Activated CD4-positive, alpha-beta T cell treated with anti-CD3 and anti-CD28 coated beads for 1 hour (primary cell): ENCODE results near the gene RICTOR.

ENCODE experiments used
- DNase-seq: peaks from one replicate; pipeline ENCODE4 v3.0.0-alpha.2; 2020

The RICTOR gene, protein sequence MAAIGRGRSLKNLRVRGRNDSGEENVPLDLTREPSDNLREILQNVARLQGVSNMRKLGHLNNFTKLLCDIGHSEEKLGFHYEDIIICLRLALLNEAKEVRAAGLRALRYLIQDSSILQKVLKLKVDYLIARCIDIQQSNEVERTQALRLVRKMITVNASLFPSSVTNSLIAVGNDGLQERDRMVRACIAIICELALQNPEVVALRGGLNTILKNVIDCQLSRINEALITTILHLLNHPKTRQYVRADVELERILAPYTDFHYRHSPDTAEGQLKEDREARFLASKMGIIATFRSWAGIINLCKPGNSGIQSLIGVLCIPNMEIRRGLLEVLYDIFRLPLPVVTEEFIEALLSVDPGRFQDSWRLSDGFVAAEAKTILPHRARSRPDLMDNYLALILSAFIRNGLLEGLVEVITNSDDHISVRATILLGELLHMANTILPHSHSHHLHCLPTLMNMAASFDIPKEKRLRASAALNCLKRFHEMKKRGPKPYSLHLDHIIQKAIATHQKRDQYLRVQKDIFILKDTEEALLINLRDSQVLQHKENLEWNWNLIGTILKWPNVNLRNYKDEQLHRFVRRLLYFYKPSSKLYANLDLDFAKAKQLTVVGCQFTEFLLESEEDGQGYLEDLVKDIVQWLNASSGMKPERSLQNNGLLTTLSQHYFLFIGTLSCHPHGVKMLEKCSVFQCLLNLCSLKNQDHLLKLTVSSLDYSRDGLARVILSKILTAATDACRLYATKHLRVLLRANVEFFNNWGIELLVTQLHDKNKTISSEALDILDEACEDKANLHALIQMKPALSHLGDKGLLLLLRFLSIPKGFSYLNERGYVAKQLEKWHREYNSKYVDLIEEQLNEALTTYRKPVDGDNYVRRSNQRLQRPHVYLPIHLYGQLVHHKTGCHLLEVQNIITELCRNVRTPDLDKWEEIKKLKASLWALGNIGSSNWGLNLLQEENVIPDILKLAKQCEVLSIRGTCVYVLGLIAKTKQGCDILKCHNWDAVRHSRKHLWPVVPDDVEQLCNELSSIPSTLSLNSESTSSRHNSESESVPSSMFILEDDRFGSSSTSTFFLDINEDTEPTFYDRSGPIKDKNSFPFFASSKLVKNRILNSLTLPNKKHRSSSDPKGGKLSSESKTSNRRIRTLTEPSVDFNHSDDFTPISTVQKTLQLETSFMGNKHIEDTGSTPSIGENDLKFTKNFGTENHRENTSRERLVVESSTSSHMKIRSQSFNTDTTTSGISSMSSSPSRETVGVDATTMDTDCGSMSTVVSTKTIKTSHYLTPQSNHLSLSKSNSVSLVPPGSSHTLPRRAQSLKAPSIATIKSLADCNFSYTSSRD (N-terminal part only)

DNA sequence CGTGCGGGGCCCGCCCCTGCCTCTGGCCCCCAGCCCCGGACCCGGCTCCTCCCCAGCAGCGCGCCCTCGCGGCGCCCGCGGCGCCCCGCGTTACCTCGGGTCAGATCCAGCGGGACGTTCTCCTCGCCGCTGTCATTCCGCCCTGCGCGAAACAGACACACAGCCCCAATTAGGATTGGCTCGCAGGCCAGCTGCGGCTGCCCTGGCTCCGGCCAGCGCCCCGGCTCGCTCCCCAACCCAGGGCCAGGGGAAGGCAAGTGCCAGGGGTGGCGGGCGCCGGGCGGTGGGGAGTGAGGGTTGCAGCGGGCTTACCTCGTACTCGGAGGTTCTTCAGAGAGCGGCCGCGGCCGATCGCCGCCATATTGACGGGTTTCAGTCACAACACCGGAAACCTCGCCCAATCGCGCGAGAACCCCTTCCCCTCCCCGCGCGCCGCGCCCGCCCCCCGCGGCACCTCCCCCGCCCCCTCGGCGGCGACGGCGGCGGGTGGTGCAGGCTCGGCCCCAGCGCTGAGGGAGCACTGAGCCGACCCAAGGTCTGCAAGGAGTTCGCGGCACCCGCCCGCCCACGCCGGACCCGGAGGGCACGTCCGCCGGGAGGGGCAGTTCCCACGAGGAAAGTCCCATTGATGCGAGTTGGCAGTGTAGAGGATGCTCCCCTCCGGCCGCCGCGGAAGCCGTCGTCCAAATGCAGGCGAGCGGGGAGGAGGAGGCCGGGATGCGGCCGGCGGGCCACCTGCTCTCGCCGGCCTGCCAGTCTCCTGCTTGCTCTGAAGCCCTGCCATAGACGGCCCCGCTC is at the start of gene RICTOR:
Gene RICTOR, minus strand, starts transcription at position 383 of the 798 bp plus-strand sequence. Its CDS starts 22 bp downstream, at position 361.
- peak; percentile 87 for DNase-seq

DNA sequence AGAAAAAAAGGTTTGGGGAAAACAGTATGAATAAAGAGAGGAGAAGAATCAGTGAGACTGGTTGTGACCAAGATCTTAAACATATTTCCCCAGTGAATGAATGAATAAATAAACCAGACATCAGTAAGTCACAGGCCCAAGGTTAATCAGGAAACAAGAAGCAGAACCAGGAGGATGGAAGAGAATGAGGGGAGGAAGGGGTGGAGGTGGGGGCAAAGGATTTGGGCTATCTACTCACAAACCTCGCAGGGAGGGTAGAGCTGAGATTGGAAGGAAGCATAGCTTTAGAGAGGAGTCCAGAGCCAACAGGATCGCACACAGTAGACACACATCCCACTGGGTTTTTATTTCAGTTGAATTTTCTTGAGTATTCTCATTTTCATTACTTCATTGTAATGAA is 47.7 kb upstream of the RICTOR start:
- no peak for DNase-seq

DNA sequence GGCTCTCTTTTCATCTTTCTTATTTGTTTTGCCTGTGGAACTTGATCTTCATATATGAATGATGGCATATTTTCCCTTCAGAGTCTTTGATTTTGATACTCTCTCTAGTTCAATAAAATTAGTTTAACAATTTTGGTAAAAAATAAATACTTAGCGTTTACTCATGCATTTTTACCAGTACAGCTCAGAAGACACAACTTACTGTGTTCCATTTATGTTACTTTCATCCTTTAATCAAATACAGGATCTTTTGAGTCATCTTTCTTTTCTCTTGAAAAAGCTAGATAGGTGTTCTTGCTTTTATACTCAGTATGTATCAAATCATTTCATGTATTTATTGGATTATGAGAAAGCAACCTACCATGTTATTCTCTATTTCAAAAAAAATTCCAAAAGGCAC is 47.1 kb upstream of the RICTOR start:
- DNase-seq: no peak

DNA sequence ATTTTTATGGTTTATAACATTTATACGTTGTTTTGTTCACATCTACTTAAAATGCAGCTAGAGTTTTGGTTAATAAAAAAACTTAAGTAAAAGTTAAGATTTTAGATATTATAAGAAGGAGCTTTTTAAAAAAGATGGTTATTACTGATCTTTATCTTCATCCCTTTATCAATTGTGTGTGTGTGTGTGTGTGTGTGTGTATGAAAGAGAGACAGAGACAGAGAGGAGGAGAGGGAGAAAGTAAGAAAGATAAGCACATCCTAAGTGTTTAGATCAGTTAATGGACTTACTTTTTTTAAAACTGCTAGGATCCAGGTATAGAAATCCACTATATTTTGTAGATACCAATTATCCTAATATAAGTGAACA is 45.8 kb upstream of the RICTOR start:
- no peak for DNase-seq

DNA sequence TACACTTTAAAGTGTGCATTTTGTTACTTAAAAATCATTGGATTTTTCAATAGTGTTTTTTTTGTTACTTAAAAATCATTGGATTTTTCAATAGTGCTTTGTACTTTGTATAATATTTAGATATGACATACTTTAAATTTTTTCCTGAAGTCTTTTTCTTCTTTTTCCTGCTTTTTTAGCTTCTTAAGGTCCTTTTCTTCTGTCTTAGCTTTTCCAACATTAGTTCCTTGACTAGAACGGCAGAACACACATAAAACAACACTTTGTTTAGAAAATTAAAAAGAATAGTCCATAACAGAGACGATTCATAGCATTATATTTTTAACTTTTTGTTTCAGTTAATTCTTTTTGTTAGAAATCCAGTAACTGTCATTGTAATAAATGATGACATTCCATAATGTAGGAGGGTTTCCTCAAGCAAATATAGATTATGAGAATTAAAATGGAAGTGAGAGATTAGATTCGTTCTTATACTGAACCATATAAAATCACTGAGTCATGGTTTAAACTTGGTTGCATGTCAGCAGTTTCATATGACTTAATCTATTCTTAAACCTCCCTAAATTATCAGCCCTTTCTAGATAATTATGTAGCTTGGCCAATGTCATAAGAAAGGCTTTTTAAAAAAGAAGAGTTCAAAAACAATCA is 45.3 kb upstream of the RICTOR start:
- no peak for DNase-seq

DNA sequence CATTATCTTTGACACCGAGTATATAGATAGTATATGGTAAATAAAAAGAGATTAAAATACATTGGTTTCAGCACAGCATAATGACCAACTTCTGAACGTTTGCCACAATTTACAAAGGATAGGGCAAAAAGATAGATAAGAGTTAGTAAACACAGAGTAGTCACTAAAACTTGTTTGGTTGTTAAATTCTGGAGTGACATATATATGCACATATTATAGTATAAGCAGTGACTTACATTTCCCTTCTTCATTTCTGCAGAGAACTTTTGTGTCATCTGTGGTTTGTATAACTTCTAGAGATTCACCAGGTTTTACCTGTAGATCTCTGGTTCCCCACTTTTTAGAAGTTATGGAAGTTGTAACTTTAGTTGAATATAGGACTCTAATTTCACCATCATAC is 44.4 kb upstream of the RICTOR start:
- DNase-seq: no peak

DNA sequence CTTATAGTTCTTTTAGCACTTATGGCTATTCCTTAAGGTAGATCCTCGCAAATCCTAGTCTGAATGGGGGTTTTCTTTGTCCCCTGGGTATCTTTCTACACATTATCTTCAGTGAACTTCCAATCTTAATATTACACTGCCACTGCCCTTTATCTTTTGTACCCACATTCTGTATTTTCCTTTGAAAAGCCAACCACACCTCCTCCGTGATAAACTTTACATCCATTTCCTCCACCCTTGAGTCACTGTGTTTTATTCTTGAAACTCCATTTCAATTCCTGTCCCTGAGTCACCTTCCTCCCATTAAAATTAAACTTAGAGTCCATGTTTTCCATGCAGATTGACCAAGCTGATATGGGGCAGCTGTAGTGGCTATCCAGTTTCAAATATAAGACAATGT is 43.2 kb upstream of the RICTOR start:
- DNase-seq: no peak

DNA sequence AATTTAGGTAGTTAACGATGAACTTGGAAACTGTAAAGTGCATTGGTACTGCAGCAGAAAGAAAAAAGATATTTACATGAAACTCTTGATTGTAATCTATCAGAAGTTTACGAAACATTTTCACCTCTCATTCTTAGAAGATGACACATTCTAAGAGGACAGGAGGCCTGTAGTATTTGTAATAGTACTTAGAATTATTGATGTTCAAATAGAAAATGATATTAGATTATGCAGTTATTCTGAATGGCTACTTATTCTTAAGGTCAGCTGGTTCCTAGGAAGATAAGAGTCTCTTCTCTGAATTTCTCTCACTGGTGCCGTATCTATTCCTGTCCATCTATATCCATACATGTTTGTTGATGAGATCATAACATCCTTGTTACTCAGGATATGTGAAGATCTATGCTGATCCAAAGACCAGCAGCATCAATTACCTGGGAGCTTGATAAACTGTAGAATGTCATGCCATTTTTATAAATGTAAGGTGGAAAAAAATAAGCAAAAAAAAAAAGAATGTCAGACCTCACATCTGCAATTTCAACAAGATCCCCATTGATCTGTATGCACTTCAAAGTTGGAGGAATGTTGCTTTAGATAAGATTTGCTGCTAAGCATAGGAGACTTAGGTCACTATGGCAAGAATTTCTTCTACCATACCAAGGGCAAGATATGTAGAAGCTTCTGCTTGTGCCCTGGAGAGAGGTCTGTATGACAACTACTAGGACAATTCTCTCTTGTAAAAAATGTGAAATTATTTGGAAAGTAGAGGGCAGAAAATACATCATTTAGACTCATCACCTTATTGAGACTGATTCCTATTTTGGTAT is 42.4 kb upstream of the RICTOR start:
- no peak for DNase-seq

DNA sequence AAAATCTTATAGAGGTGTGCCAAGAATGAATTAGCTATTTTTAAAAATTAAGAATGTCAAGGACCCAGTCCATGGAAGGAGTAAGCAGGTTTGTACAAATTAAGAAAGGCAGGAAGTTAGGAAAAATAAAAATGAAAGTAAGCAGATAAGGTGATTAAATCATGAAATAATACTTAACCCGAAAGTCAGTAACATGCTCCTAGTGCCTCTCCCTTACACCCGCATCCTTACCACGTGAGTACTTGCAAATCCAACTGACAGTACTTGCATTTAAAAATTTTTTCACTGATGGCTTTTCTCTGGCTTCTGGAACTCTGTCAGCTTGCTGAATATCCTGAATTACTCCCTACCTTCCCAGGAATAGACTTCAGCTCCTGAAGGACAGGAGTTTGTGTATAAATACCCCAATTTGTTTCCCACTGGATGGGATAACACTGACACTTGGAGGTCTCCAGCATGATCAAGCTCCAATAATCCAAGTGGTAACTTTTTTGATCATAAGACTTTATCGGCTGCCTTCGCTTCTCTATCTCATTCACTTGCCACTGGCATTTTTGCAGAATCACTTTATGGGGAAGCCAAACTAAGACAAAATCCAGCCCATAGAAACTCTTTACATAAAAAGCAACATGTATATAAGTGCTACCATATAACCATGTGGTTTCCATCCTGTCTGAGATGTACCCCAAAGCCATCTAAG is 41.6 kb upstream of the RICTOR start:
- DNase-seq: no peak

DNA sequence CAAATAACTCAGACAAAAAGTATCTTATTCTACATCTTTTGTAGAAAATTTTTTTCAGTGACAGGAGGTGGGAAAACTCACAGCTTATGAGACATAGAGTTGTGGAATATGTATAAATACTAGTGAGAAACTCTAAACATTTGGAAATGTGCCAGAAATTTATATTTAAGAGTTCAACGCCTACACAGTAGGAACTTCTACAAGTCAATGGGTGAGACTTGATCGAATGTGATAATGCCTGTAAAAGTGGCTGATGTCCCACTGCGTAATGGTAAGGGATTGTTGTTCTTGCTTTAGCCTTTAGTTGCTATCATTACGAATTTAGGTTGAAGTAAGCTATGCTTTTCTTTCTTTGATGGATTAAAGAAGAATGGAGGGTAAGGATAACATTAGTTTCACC is 40.0 kb upstream of the RICTOR start:
- DNase-seq: no peak

DNA sequence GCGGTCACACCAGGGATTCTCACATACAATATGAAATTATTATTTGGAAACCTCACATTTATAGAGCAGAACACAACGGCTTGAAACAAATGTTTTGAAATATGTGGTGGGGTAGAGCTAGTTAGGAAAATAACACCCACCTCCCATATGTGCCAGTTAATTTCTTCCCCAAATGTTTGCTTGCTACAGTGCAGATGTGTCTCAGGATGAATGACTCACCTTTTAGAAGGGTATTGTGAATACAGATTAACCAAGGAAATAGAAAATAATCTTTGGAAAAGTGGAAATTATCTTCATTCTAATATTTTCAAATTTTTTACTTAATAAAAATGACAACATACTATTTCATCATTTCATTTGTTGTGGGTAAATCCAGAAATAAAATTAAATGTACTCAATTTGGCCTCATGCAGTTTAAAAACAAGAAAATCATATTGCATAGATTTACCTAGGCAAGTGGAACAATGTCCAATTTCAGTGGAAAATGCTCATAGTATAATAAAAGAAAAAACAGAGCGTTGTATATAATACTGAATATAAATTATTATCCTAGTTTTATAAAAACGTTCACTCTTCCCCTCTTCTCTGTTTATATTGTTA is 39.3 kb upstream of the RICTOR start:
- no peak for DNase-seq

DNA sequence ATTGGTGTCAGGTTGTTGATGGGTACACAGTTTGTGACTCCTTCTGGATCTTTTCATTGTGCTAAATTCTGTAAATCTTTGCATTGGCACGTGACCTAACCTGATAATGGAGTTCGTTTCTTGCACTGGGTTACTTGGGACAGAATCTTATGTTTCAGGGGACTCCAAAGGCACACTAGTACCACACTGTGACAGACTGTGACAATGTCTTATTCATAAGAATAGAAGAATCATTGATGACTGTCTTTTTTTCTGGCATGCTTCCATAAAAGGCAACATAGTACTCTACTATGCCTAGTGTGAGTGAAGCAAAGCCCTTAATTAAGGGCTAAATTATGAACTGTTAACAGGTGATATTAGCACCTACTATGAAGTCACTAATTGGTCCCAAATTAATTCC is 35.4 kb upstream of the RICTOR start:
- DNase-seq: no peak

DNA sequence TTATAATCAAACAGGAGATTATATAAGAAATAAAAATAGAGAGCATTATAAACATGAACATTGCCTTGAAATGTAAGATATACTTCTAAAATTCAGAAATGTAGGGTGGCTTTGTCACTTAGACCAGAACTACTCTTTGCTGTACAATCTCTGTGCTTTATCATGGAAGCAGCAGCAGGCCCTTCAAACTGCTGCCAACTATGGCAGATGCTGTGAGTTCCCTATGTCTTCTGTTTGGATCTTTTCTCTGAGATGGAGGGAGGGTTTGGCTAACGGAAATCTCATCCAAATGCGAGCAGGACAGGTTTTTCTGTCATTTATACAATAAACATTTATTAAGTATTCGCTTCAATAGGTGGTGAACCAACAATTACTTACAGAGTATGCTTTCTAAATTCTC is 34.8 kb upstream of the RICTOR start:
- DNase-seq: no peak

DNA sequence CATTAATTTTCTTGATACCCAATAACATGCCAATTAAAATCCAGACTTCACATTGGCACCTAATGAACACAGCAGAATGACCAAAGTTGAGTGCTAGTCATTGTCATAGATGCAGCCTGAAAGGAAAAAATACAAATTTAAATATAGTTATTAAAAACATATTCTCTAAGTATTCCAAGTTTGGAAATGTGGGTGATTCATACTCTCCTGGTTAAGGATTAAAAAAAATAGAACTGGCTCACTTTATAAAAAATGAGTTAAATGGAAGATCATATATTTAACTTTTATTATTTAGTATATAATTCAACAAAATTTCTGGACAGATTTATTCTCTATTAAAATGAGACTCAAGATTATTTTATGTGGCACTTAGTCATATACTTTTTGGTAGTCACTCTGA is 33.2 kb upstream of the RICTOR start:
- DNase-seq: no peak

DNA sequence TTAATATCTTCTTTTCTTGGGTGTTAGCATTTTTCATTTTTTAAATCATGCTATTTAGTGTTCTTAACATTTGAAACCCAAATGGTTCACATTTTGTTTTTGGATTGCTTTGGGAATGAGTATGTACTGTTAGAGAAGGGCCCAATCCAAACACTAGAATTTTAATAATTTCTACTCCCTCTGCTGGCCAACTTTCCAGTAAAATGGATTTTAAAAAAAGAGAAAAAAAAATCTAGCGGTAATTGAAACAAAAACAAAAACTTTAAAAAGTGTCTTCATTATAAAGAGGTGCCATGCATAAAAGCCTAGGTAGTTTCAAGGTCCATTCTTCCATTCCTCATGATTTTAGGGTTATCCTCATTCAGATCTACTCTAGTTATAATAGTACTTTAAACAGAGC is 32.1 kb upstream of the RICTOR start:
- no peak for DNase-seq

DNA sequence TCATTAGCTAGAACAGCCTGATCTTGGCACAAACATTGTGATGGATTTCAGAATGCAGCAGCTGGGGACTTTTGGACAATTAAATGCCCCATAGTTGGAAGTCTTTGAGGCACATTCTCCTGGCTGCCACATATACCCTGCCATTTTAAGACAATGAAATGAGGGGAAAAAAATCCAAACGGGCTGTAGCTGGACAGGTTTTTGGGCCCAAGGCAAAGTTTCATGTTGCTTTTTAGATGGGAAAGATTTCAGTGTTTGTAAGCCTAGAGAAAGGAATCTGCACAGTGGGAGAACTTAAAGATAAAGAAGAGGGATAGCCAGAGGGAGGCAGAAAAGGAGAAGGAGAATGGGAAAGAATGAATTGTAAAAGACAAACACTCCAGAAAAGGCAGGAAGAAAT is 30.0 kb upstream of the RICTOR start:
- DNase-seq: no peak

DNA sequence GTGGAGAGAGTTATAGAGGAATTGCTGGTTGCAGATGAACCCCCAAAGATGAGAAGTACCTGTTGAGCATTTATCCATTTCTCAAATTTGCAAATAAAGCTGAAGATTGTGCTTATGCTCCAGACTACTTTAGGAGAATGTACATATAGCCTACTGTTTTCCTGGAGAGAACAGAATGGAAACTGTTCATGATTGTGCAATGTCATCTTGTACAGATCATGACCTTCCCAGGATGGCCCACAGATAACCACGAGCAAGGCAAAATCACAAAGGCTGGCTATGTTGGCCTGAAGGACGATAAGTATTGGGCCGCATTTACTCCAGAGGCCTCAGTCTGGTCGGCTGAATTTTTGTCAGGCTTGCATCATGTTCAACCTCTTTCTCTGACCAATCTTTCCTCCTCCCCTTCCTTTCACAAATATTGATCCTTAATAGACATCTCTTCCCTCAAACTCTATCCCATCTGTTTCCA is 28.5 kb upstream of the RICTOR start:
- no peak for DNase-seq

DNA sequence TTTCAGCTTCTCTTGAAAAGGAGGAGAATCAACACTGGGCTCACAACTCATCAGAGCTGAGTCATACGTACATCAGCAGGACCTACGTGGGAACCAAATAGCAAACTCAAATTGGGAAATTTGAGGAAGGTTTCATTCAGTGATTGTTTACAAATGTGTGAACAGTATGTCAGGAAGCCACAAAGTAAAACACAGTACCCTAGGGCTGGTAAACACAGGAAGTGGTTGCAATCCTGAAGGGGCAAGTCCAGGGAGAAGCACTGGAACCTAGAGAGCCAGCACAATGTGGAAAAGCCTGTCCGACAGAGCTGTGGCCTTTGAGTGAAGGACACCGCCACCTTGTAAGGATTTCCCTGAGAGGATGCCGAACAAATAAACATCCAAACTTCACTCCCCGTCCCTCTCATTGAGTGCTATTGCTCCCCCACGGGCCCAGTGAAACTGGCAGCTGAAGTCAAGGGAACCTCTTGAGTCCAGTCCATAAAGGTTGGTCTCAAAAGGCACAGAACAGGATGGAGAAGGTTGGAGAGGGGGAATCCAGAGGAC is 26.7 kb upstream of the RICTOR start:
- DNase-seq: no peak

DNA sequence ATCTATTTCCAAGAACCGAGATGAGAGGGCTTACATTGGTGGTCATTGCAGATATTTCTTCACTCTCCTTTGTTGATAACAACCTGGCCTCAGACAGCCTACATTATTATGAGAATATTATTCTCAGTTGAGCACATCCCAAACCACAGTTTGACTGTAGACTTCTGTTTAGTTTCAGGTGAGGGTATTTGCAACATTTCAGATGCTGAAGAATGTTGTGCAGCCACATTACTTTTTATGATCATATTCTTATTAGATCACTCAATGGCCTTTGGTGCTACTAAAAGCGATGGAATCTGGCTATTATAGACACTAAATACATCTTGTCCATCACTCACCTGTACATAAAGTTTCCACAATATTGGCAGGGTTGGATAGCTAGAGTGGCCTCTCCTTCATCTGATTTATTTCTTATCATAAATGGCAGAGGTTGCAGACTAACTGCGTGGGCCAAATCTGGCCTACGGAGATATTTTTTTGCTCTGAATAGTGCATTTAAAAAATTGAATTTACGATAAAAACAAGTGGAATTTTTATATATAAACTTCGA is 26.2 kb upstream of the RICTOR start:
- no peak for DNase-seq
